Bronchial epithelial cell (primary cell): Measurements from ENCODE around the gene GRIK1. TPM values are rescaled to one million over a fixed set of nuclear protein-coding genes. Genes with fewer than 3 reads are reported as not detected.

Experiments
- DNase-seq: peaks from one replicate; pipeline ENCODE4 v3.0.0-alpha.2; 2010; ENCODE audit warnings: low read depth
- FAIRE-seq: peaks from 2 replicates; lab custom pipeline; 2011; peaks lifted over from hg19 to GRCh38; lab: Jason Lieb, UNC
- H3K27me3 ChIP-seq: 2 replicates; pipeline ENCODE4 v1.5.1; 2011; ENCODE audit warnings: low read length; ENCODE audit not compliant: control insufficient read depth, insufficient read depth
- H3K36me3 ChIP-seq: 2 replicates; pipeline ENCODE4 v1.5.1; 2011; ENCODE audit warnings: low read length; ENCODE audit not compliant: control insufficient read depth, insufficient read depth
- H3K4me3 ChIP-seq: 2 replicates; pipeline ENCODE4 v1.5.1; 2011; ENCODE audit warnings: mild to moderate bottlenecking, low read depth, low read length, control low read depth
- CTCF ChIP-seq: IDR thresholded peaks from 2 replicates; pipeline ENCODE4 v1.5.1; 2011; ENCODE audit warnings: mild to moderate bottlenecking, moderate library complexity, low read length, control low read depth, inconsistent platforms; ENCODE audit not compliant: insufficient read depth, severe bottlenecking
- total RNA-seq: library from RNA; depleted of rRNA; stranded (reverse); fragments of >200 nt; gene quantifications from 2 replicates; pipeline ENCODE4 v1.2.1, GENCODE V29; 2014

Gene GRIK1
- total RNA-seq, 1 donor from 2014 or later: not detected

DNA sequence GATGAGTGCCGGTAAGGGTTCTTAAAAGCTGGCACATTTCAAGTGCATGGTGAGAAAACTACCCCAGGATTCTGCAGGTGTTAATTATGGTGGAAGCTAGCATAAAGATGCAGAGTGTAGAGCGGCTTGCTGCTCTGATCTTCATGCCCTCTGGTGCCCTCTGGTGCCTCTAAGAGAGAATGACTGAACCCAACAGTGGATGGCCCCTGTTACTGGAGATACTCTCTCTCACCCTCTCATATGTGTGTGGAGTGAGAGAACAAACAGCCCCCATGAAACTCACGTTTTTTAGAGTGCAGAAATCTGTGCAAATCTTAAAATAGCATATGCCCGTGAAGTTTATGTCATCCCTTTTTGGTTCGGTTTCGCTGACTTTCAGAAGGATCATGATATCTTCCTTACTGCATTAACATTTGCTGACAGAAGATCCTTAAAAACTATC, 90.0 kb downstream of the GRIK1 start:
- H3K36me3 ChIP-seq: no peaks in the 10 kb centered on the region
- FAIRE-seq: peak; percentile 90
- peak; percentile 79 for TF ChIP-seq CTCF
- no peaks in the 10 kb centered on the region for H3K27me3 ChIP-seq
- DNase-seq: peak; percentile 59
- no peak overlapping the region for H3K4me3 ChIP-seq

- FAIRE-seq (no peak), DNase-seq (no peak)
- no peak for TF ChIP-seq CTCF
- H3K36me3 ChIP-seq: no peaks in the 10 kb centered on the region
- no peak overlapping the region for H3K4me3 ChIP-seq
- H3K27me3 ChIP-seq: no peaks in the 10 kb centered on the region
Observed at GRCh38 chr21:29843804-29844203, 96.0 kb downstream of the GRIK1 start.

- H3K4me3 ChIP-seq: no peak overlapping the region
- FAIRE-seq: no peak
- DNase-seq: no peak
- H3K27me3 ChIP-seq: no peaks in the 10 kb centered on the region
- TF ChIP-seq CTCF: no peak
- H3K36me3 ChIP-seq: no peaks in the 10 kb centered on the region
Observed at GRCh38 chr21:29834617-29835016, 105.2 kb downstream of the GRIK1 start.

DNA sequence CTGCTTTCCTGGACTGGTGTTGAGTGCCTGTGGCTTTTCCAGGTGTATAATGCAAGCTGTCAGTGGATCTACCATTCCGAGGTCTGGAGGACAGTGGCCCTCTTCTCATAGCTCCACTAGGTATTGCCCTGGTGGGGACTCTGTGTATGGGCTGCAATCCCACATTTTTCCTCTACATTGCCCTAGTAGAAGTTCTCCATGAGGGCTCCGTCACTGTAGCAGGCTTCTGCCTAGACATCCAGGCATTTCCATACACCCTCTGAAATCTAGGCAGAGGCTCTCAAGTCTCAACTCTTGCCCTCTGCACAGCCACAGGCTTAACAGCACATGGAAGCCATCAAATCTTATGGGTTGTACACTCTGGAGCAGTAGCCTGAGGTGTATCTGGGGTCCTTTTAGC, 107.6 kb downstream of the GRIK1 start:
- no peak for DNase-seq
- Histone ChIP-seq H3K4me3 (no peak overlapping the region), H3K36me3 (no peaks in the 10 kb centered on the region), H3K27me3 (no peaks in the 10 kb centered on the region)
- no peak for TF ChIP-seq CTCF
- FAIRE-seq: no peak

DNA sequence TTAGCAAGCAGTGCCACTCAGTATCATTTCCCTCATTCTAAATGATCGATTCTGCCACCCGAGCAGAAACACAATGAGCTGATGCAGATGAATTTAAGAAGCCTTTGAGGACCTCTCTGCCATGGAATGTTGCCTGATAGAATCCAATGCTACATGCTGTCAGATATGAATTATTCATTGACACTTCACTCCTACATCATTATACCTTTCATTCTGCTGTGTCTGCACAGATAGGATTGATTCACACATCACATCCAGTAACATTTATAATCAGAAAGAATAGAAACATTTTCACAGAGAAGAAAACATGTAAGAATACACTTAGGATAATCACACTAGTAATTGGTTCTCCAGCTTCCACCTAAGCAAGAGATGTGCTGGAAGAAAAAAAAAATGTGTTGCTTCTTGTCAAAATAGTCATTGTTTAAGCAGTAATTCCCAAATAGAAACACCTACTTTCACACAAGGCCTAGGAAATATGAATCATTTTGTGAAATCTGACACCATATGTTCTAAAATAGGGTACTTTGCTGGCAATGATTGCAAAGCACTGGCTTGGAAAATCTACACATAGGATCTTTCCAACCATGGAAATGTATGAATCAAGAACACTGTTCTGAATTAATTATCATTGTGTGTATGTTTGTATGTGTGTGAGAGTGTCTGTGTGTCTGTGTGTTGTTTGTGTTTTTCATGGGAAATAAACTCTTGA, 110.1 kb downstream of the GRIK1 start:
- H3K4me3 ChIP-seq: no peak overlapping the region
- DNase-seq (peak; percentile 83), FAIRE-seq (no peak)
- H3K27me3 ChIP-seq: no peaks in the 10 kb centered on the region
- TF ChIP-seq CTCF: no peak
- no peaks in the 10 kb centered on the region for H3K36me3 ChIP-seq

DNA sequence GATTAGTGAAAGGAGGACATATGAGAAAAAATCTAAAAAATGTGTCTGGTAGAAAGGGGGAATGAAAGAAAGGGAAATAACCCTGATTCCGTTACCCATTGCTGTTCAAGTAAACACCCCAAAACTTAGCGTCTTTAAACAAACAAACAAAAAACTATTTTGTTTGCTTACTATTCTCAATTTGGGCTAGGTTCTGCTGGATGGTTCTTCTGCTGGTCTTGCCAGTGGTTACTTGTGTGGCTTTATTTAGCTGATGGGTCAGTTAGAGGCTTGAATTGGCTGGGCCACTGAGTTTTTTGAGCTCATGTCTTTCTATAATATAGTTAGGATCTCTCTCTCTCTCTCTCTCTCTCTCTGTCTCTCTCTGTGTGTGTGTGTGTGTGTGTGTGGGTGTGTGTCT, 112.1 kb downstream of the GRIK1 start:
- no peak for DNase-seq
- no peak overlapping the region for H3K4me3 ChIP-seq
- no peaks in the 10 kb centered on the region for H3K36me3 ChIP-seq
- no peak for FAIRE-seq
- H3K27me3 ChIP-seq: no peaks in the 10 kb centered on the region
- TF ChIP-seq CTCF: no peak
